ENCODE results near the gene AP2B1. TPM values are rescaled to one million over a fixed set of nuclear protein-coding genes. Genes with fewer than 3 reads are reported as not detected.

AP2B1 gene
- total RNA-seq, 1 experiment from 2014 or later = 82.7 TPM

- no peak for DNase-seq
- Histone ChIP-seq H2AFZ (ENCODE audit: low read length) (no peak overlapping the region), H3K4me2 (ENCODE audit: low read depth, low read length, poor library complexity, severe bottlenecking) (no peak overlapping the region), H3K9me3 (ENCODE audit: low read length) (no peaks in the 10 kb centered on the region), H3K4me3 (ENCODE audit: low read length) (no peak overlapping the region), H3K9ac (ENCODE audit: low read length) (no peak overlapping the region), H3K9me2 (replicated peaks; ENCODE audit: insufficient read depth, low read length) (no peaks in the 10 kb centered on the region), H3K79me2 (ENCODE audit: low read length) (no peaks in the 10 kb centered on the region), H3K36me3 (ENCODE audit: insufficient read depth, low read length) (no peaks in the 10 kb centered on the region), H3K4me1 (ENCODE audit: low read length) (peaks cover 3% of the 10 kb centered on the region), H3K27ac (ENCODE audit: low read length) (no peak overlapping the region), H4K20me1 (ENCODE audit: insufficient read depth, low read depth, low read length) (no peaks in the 10 kb centered on the region), H3K27me3 (ENCODE audit: low read length) (no peaks in the 10 kb centered on the region)
These were observed 165.3 kb downstream of the AP2B1 start for GRCh38 chr17:35752471-35752870.

GRCh38 chr17:35752945-35753764, 166.0 kb downstream of the AP2B1 start, which contains the start of gene GAS2L2:
GAS2L2 (minus strand) TSS chr17:35753239; CDS start chr17:35752850, 389 bp downstream.
- H3K36me3 ChIP-seq (ENCODE audit: insufficient read depth, low read length) = no peaks in the 10 kb centered on the region
- H3K27ac ChIP-seq (ENCODE audit: low read length) = no peak within 1 kb of the TSS
- H3K4me1 ChIP-seq (ENCODE audit: low read length) = peaks cover 3% of the 10 kb centered on the region
- DNase-seq = no peak
- H2AFZ ChIP-seq (ENCODE audit: low read length) = no peak within 1 kb of the TSS
- H3K9me2 ChIP-seq (replicated peaks; ENCODE audit: insufficient read depth, low read length) = no peaks in the 10 kb centered on the region
- H3K9ac ChIP-seq (ENCODE audit: low read length) = no peak within 1 kb of the TSS
- H3K9me3 ChIP-seq (ENCODE audit: low read length) = no peaks in the 10 kb centered on the region
- H3K27me3 ChIP-seq (ENCODE audit: low read length) = no peaks in the 10 kb centered on the region
- no peaks in the 10 kb centered on the region for H3K79me2 ChIP-seq (ENCODE audit: low read length)
- H3K4me2 ChIP-seq (ENCODE audit: low read depth, low read length, poor library complexity, severe bottlenecking) = no peak within 1 kb of the TSS
- H3K4me3 ChIP-seq (ENCODE audit: low read length) = no peak within 1 kb of the TSS
- H4K20me1 ChIP-seq (ENCODE audit: insufficient read depth, low read depth, low read length) = no peaks in the 10 kb centered on the region

GRCh38 chr17:35757243-35757642, 170.1 kb downstream of the AP2B1 start:
- no peaks in the 10 kb centered on the region for H3K9me2 ChIP-seq (replicated peaks; ENCODE audit: insufficient read depth, low read length)
- no peaks in the 10 kb centered on the region for H3K36me3 ChIP-seq (ENCODE audit: insufficient read depth, low read length)
- no peak overlapping the region for H3K9ac ChIP-seq (ENCODE audit: low read length)
- no peak overlapping the region for H3K27ac ChIP-seq (ENCODE audit: low read length)
- H4K20me1 ChIP-seq (ENCODE audit: insufficient read depth, low read depth, low read length) = no peaks in the 10 kb centered on the region
- no peaks in the 10 kb centered on the region for H3K79me2 ChIP-seq (ENCODE audit: low read length)
- no peaks in the 10 kb centered on the region for H3K27me3 ChIP-seq (ENCODE audit: low read length)
- no peaks in the 10 kb centered on the region for H3K9me3 ChIP-seq (ENCODE audit: low read length)
- no peak overlapping the region for H3K4me3 ChIP-seq (ENCODE audit: low read length)
- DNase-seq = no peak
- no peak overlapping the region for H3K4me2 ChIP-seq (ENCODE audit: low read depth, low read length, poor library complexity, severe bottlenecking)
- H3K4me1 ChIP-seq (ENCODE audit: low read length) = peaks cover 3% of the 10 kb centered on the region
- H2AFZ ChIP-seq (ENCODE audit: low read length) = no peak overlapping the region

GRCh38 chr17:35760587-35760986, 173.5 kb downstream of the AP2B1 start, which contains the start of gene C17orf50:
C17orf50 (plus strand) TSS chr17:35760887; CDS start chr17:35760942, 55 bp downstream.
- H3K36me3 ChIP-seq (ENCODE audit: insufficient read depth, low read length) = no peaks in the 10 kb centered on the region
- H3K27me3 ChIP-seq (ENCODE audit: low read length) = no peaks in the 10 kb centered on the region
- H3K4me2 ChIP-seq (ENCODE audit: low read depth, low read length, poor library complexity, severe bottlenecking) = no peak within 1 kb of the TSS
- no peak within 1 kb of the TSS for H3K27ac ChIP-seq (ENCODE audit: low read length)
- peaks cover 16% of the 10 kb centered on the region for H3K4me1 ChIP-seq (ENCODE audit: low read length)
- H3K9me3 ChIP-seq (ENCODE audit: low read length) = no peaks in the 10 kb centered on the region
- no peaks in the 10 kb centered on the region for H4K20me1 ChIP-seq (ENCODE audit: insufficient read depth, low read depth, low read length)
- H3K9ac ChIP-seq (ENCODE audit: low read length) = no peak within 1 kb of the TSS
- no peaks in the 10 kb centered on the region for H3K9me2 ChIP-seq (replicated peaks; ENCODE audit: insufficient read depth, low read length)
- H3K4me3 ChIP-seq (ENCODE audit: low read length) = no peak within 1 kb of the TSS
- no peak within 1 kb of the TSS for H2AFZ ChIP-seq (ENCODE audit: low read length)
- DNase-seq = no peak
- no peaks in the 10 kb centered on the region for H3K79me2 ChIP-seq (ENCODE audit: low read length)

- no peaks in the 10 kb centered on the region for H3K27me3 ChIP-seq (ENCODE audit: low read length)
- H3K36me3 ChIP-seq (ENCODE audit: insufficient read depth, low read length) = no peaks in the 10 kb centered on the region
- no peak for DNase-seq
- H3K27ac ChIP-seq (ENCODE audit: low read length) = no peak overlapping the region
- H3K4me2 ChIP-seq (ENCODE audit: low read depth, low read length, poor library complexity, severe bottlenecking) = no peak overlapping the region
- H2AFZ ChIP-seq (ENCODE audit: low read length) = no peak overlapping the region
- no peaks in the 10 kb centered on the region for H3K9me3 ChIP-seq (ENCODE audit: low read length)
- no peak overlapping the region for H3K4me3 ChIP-seq (ENCODE audit: low read length)
- H3K79me2 ChIP-seq (ENCODE audit: low read length) = no peaks in the 10 kb centered on the region
- no peak overlapping the region for H3K9ac ChIP-seq (ENCODE audit: low read length)
- H3K4me1 ChIP-seq (ENCODE audit: low read length) = peaks cover 13% of the 10 kb centered on the region
- H3K9me2 ChIP-seq (replicated peaks; ENCODE audit: insufficient read depth, low read length) = no peaks in the 10 kb centered on the region
- no peaks in the 10 kb centered on the region for H4K20me1 ChIP-seq (ENCODE audit: insufficient read depth, low read depth, low read length)
These were observed 174.5 kb downstream of the AP2B1 start for GRCh38 chr17:35761601-35762000.

GRCh38 chr17:35763767-35764122, 176.6 kb downstream of the AP2B1 start:
- H3K36me3 ChIP-seq (ENCODE audit: insufficient read depth, low read length) = no peaks in the 10 kb centered on the region
- no peak for DNase-seq
- H3K4me2 ChIP-seq (ENCODE audit: low read depth, low read length, poor library complexity, severe bottlenecking) = peak overlapping the region; percentile 77
- H3K9ac ChIP-seq (ENCODE audit: low read length) = peak overlapping the region; percentile 70
- no peaks in the 10 kb centered on the region for H3K27me3 ChIP-seq (ENCODE audit: low read length)
- no peaks in the 10 kb centered on the region for H4K20me1 ChIP-seq (ENCODE audit: insufficient read depth, low read depth, low read length)
- no peak overlapping the region for H3K27ac ChIP-seq (ENCODE audit: low read length)
- no peak overlapping the region for H2AFZ ChIP-seq (ENCODE audit: low read length)
- H3K4me1 ChIP-seq (ENCODE audit: low read length) = peaks cover 13% of the 10 kb centered on the region
- H3K79me2 ChIP-seq (ENCODE audit: low read length) = no peaks in the 10 kb centered on the region
- H3K4me3 ChIP-seq (ENCODE audit: low read length) = peak overlapping the region; percentile 67; the same call in 1 of the 2 replicates
- H3K9me3 ChIP-seq (ENCODE audit: low read length) = no peaks in the 10 kb centered on the region
- no peaks in the 10 kb centered on the region for H3K9me2 ChIP-seq (replicated peaks; ENCODE audit: insufficient read depth, low read length)

GRCh38 chr17:35764123-35764991, 177.2 kb downstream of the AP2B1 start:
- H3K9me3 ChIP-seq (ENCODE audit: low read length) = no peaks in the 10 kb centered on the region
- no peaks in the 10 kb centered on the region for H3K36me3 ChIP-seq (ENCODE audit: insufficient read depth, low read length)
- no peaks in the 10 kb centered on the region for H4K20me1 ChIP-seq (ENCODE audit: insufficient read depth, low read depth, low read length)
- no peaks in the 10 kb centered on the region for H3K79me2 ChIP-seq (ENCODE audit: low read length)
- peak overlapping the region; percentile 70 for H3K9ac ChIP-seq (ENCODE audit: low read length)
- peak overlapping the region; percentile 77 for H3K4me2 ChIP-seq (ENCODE audit: low read depth, low read length, poor library complexity, severe bottlenecking)
- H3K27me3 ChIP-seq (ENCODE audit: low read length) = no peaks in the 10 kb centered on the region
- H3K4me1 ChIP-seq (ENCODE audit: low read length) = peaks cover 13% of the 10 kb centered on the region
- peak; percentile 94 for DNase-seq
- peak overlapping the region; percentile 99 for H2AFZ ChIP-seq (ENCODE audit: low read length)
- no peak overlapping the region for H3K27ac ChIP-seq (ENCODE audit: low read length)
- H3K9me2 ChIP-seq (replicated peaks; ENCODE audit: insufficient read depth, low read length) = no peaks in the 10 kb centered on the region
- H3K4me3 ChIP-seq (ENCODE audit: low read length) = peak overlapping the region; percentile 67

GRCh38 chr17:35765086-35765710, 178.1 kb downstream of the AP2B1 start:
- Histone ChIP-seq H3K27ac (ENCODE audit: low read length) (no peak overlapping the region), H3K9me2 (replicated peaks; ENCODE audit: insufficient read depth, low read length) (no peaks in the 10 kb centered on the region), H3K9me3 (ENCODE audit: low read length) (no peaks in the 10 kb centered on the region), H2AFZ (ENCODE audit: low read length) (no peak overlapping the region), H3K36me3 (ENCODE audit: insufficient read depth, low read length) (no peaks in the 10 kb centered on the region), H4K20me1 (ENCODE audit: insufficient read depth, low read depth, low read length) (no peaks in the 10 kb centered on the region), H3K9ac (ENCODE audit: low read length) (peak overlapping the region; percentile 70), H3K4me3 (ENCODE audit: low read length) (peak overlapping the region; percentile 67), H3K27me3 (ENCODE audit: low read length) (no peaks in the 10 kb centered on the region), H3K4me2 (ENCODE audit: low read depth, low read length, poor library complexity, severe bottlenecking) (peak overlapping the region; percentile 77), H3K79me2 (ENCODE audit: low read length) (no peaks in the 10 kb centered on the region), H3K4me1 (ENCODE audit: low read length) (peaks cover 13% of the 10 kb centered on the region)
- no peak for DNase-seq

Data from Karpas-422 (cell line).